ENCODE results near the gene LAMB3. TPM values are rescaled to one million over a fixed set of nuclear protein-coding genes. Genes with fewer than 3 reads are reported as not detected.
"Not testable (repeated sequence)": the region's sequence is repeated elsewhere in the genome, so short reads cannot be mapped to it uniquely, and the experiment has no call there.

Gene LAMB3
- 2.6 and 4.1 TPM in 2 replicates for total RNA-seq
- long read RNA-seq, full-length matches to known transcripts = 3 of 7 reads
- long read RNA-seq, partial matches to known transcripts = 2 of 7 reads
- long read RNA-seq, other reads (novel, unspliced or antisense) = 2 of 7 reads

DNA sequence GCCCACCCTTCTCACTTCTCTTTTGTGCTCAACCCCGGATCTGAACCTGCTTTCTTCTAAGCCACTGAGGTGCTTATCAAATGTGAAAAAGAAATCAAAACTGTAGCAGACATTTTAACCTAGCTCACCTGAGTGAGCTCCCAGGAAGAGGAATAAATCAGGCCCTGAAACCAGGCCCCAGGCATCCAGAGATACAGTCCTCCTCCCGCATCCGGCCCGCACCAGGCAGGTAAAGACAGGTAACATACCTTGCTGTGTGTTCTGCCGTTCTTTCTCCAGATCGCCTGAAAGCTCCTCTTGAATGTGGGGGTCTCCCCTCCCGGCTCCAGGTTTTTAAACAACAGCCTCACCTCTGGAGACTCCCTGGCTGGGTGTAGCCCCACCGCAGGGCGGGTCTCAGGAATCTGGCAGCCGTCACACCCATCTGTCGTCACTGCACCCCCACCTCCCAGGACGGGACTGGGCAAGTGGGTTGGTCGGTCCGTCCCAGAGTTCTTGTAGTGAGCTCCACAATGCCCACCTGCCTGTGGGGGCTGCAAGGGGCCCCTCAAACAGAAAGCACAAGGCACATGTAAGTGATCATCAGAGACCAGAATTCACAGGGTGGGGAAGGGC lies at the start of gene LAMB3:
Gene LAMB3 (minus strand): TSS at position 305 of the 615 bp plus-strand sequence. CDS start 1,481 bp downstream, outside the sequence.
- Mint-ChIP-seq H3K9me3 (ENCODE audit: unreplicated experiment) (no peaks in the 10 kb centered on the region), H3K36me3 (ENCODE audit: unreplicated experiment) (no peaks in the 10 kb centered on the region), H3K4me3 (ENCODE audit: unreplicated experiment) (no peak within 1 kb of the TSS), H3K27ac (ENCODE audit: unreplicated experiment) (peak within 1 kb of the TSS; percentile 64), H3K4me1 (ENCODE audit: unreplicated experiment) (peaks cover 64% of the 10 kb centered on the region), H3K27me3 (ENCODE audit: unreplicated experiment) (no peaks in the 10 kb centered on the region)
- no peak for DNase-seq (ENCODE audit: extremely low spot score, unreplicated experiment)
- no peak for TF ChIP-seq CTCF (IDR thresholded peaks at IDR 0.05)

- not testable (repeated sequence) for H3K27ac Mint-ChIP-seq (ENCODE audit: unreplicated experiment); H3K4me1 Mint-ChIP-seq (ENCODE audit: unreplicated experiment); H3K9me3 Mint-ChIP-seq (ENCODE audit: unreplicated experiment); H3K36me3 Mint-ChIP-seq (ENCODE audit: unreplicated experiment); H3K4me3 Mint-ChIP-seq (ENCODE audit: unreplicated experiment); DNase-seq (ENCODE audit: extremely low spot score, unreplicated experiment)
- H3K27me3 Mint-ChIP-seq (ENCODE audit: unreplicated experiment) = peaks cover 66% of the 10 kb centered on the region
These were observed 48.5 kb upstream of the LAMB3 start for GRCh38 chr1:209700686-209701085.

DNA sequence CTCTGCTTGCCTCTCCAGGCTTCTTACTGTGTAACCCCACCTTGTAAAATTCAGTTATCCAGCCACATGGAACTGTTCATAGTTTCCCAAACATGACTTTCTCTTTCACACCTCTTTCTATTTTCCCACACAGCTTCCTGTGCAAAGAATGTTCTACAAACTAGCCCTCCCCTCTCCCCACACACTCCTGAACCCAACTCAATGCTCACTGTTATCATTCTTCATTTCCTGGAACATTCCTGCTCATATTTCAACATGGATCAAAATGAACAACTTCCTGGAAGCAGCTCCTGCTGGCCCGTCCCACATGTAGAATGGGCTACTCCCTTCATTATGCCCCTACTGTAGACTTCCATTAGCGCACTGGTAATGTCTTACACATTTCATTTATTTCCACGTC lies 44.9 kb upstream of the LAMB3 start:
- DNase-seq (ENCODE audit: extremely low spot score, unreplicated experiment) = no peak
- Mint-ChIP-seq H3K27me3 (ENCODE audit: unreplicated experiment) (peaks cover 74% of the 10 kb centered on the region), H3K36me3 (ENCODE audit: unreplicated experiment) (no peaks in the 10 kb centered on the region), H3K27ac (ENCODE audit: unreplicated experiment) (no peak overlapping the region), H3K4me3 (ENCODE audit: unreplicated experiment) (no peak overlapping the region), H3K9me3 (ENCODE audit: unreplicated experiment) (no peaks in the 10 kb centered on the region), H3K4me1 (ENCODE audit: unreplicated experiment) (peaks cover 3% of the 10 kb centered on the region)
- no peak for TF ChIP-seq CTCF (IDR thresholded peaks at IDR 0.05)

GRCh38 chr1:209696673-209697072 lies 44.4 kb upstream of the LAMB3 start:
- H3K4me1 Mint-ChIP-seq (ENCODE audit: unreplicated experiment) = peaks cover 3% of the 10 kb centered on the region
- no peak for DNase-seq (ENCODE audit: extremely low spot score, unreplicated experiment)
- no peak for TF ChIP-seq CTCF (IDR thresholded peaks at IDR 0.05)
- no peak overlapping the region for H3K4me3 Mint-ChIP-seq (ENCODE audit: unreplicated experiment)
- peaks cover 70% of the 10 kb centered on the region for H3K27me3 Mint-ChIP-seq (ENCODE audit: unreplicated experiment)
- H3K9me3 Mint-ChIP-seq (ENCODE audit: unreplicated experiment) = no peaks in the 10 kb centered on the region
- H3K27ac Mint-ChIP-seq (ENCODE audit: unreplicated experiment) = no peak overlapping the region
- no peaks in the 10 kb centered on the region for H3K36me3 Mint-ChIP-seq (ENCODE audit: unreplicated experiment)

DNA sequence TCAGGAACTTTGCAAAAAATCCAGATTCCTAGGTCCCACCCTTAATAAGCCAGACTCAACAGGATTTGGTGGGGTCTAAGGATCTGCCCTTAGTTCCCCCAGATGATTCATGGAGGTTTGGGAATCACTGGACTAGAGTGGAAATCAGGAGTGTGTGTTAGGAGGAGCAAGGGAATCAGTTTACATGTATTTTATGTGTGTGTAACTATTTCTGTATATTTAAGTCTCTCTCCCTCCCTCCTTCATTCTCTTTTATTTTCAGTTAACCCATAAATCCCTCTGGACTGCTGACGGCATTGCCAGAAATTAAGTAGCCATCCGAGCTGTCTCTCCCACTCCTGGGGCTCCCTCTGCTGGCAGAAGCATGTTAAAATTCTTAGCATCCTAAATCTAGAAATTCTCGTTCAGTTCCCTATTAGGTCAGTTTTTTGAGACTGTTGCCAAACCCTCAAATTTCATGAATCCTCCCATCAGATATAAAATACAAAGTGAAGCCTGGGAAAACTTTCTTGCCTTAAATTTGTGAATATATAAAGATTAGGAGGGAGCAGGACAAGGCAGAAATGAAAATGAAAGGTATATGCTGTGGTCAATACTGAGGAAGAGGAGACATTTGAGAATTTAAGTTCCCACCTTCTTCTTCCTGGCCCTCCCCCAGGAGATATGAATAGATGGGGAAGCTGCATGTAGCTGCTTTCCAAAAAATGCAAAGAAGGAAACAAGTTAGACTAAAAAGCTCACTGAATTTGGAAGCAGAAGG lies 40.7 kb upstream of the LAMB3 start:
- peak; percentile 93 for TF ChIP-seq CTCF (IDR thresholded peaks at IDR 0.05)
- Mint-ChIP-seq H3K27me3 (ENCODE audit: unreplicated experiment) (peaks cover 61% of the 10 kb centered on the region), H3K4me1 (ENCODE audit: unreplicated experiment) (peaks cover 5% of the 10 kb centered on the region), H3K27ac (ENCODE audit: unreplicated experiment) (no peak overlapping the region), H3K36me3 (ENCODE audit: unreplicated experiment) (no peaks in the 10 kb centered on the region), H3K9me3 (ENCODE audit: unreplicated experiment) (no peaks in the 10 kb centered on the region), H3K4me3 (ENCODE audit: unreplicated experiment) (no peak overlapping the region)
- DNase-seq (ENCODE audit: extremely low spot score, unreplicated experiment) = peak; percentile 89
